ENCODE results near the gene COMMD2.

COMMD2 gene

DNA sequence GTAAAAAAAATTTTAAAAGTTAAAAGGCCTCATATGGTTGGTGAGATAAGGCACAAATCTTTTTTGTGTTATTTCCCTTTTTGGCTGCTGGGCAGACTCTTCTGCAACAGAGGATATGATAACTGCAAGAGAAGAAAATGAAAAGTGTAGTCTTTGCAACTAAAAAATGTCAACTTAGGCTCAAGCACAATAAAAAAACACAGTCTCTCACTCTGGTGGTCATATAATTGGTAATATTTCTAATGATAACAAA, 15.4 kb downstream of the COMMD2 start:
- Histone ChIP-seq H3K4me3 (ENCODE audit: severe bottlenecking) (no peak overlapping the region), H3K27me3 (ENCODE audit: insufficient read depth, poor library complexity, severe bottlenecking) (no peaks in the 10 kb centered on the region), H3K4me1 (ENCODE audit: insufficient read depth, poor library complexity, severe bottlenecking) (peaks cover 17% of the 10 kb centered on the region), H3K36me3 (ENCODE audit: low read depth) (peaks cover 26% of the 10 kb centered on the region), H3K27ac (ENCODE audit: poor library complexity, severe bottlenecking) (peak overlapping the region; percentile 51), H3K9me3 (ENCODE audit: severe bottlenecking) (no peaks in the 10 kb centered on the region)
- TF ChIP-seq, protein P1, sequence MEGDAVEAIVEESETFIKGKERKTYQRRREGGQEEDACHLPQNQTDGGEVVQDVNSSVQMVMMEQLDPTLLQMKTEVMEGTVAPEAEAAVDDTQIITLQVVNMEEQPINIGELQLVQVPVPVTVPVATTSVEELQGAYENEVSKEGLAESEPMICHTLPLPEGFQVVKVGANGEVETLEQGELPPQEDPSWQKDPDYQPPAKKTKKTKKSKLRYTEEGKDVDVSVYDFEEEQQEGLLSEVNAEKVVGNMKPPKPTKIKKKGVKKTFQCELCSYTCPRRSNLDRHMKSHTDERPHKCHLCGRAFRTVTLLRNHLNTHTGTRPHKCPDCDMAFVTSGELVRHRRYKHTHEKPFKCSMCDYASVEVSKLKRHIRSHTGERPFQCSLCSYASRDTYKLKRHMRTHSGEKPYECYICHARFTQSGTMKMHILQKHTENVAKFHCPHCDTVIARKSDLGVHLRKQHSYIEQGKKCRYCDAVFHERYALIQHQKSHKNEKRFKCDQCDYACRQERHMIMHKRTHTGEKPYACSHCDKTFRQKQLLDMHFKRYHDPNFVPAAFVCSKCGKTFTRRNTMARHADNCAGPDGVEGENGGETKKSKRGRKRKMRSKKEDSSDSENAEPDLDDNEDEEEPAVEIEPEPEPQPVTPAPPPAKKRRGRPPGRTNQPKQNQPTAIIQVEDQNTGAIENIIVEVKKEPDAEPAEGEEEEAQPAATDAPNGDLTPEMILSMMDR (IDR thresholded peaks at IDR 0.05; ENCODE audit: poor library complexity, severe bottlenecking) = no peak
- no peak for DNase-seq (ENCODE audit: low spot score)
- ATAC-seq (ENCODE audit: low read depth) = no peak

DNA sequence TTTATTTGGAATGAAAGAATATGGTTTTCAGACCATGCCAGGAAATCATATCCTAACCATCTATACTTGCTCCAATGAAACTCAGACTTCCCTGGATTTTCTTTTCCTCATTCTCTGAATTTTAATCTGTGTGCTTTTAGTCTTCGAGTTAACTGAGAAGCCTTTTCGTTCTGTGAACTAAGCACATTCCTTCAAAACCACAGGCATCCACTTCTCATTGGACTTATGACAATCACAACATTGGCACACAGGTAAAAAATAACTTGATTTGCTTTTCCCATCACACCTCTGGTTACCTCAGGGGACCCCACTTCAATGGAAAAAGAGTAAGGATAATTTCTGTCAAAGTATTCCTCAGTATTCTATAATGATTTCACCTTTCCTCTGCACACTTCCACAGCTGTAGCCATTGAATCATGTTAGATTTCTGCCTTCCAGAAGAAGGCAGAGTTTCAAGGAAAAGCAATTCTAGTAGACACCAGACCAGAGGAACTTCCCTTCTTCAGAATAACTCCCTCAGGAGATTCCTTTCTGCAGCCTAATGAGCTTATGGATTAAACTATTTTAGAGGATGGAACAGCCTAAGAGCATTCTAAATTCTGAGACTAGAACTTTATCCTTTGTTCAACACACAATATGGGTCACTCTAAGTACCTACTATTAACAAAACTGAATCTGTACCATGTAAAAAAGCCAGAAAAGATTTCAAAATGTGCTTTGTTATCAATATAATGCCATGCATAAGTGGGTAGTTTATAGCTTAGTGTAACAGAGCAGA, 15.9 kb downstream of the COMMD2 start:
- H3K27me3 ChIP-seq (ENCODE audit: insufficient read depth, poor library complexity, severe bottlenecking) = no peaks in the 10 kb centered on the region
- TF ChIP-seq, protein P1 (IDR thresholded peaks at IDR 0.05; ENCODE audit: poor library complexity, severe bottlenecking) = no peak
- peaks cover 17% of the 10 kb centered on the region for H3K4me1 ChIP-seq (ENCODE audit: insufficient read depth, poor library complexity, severe bottlenecking)
- DNase-seq (ENCODE audit: low spot score) (no peak), ATAC-seq (ENCODE audit: low read depth) (peak; percentile 89)
- peak overlapping the region; percentile 51 for H3K27ac ChIP-seq (ENCODE audit: poor library complexity, severe bottlenecking)
- no peak overlapping the region for H3K4me3 ChIP-seq (ENCODE audit: severe bottlenecking)
- H3K36me3 ChIP-seq (ENCODE audit: low read depth) = peaks cover 21% of the 10 kb centered on the region
- no peaks in the 10 kb centered on the region for H3K9me3 ChIP-seq (ENCODE audit: severe bottlenecking)

DNA sequence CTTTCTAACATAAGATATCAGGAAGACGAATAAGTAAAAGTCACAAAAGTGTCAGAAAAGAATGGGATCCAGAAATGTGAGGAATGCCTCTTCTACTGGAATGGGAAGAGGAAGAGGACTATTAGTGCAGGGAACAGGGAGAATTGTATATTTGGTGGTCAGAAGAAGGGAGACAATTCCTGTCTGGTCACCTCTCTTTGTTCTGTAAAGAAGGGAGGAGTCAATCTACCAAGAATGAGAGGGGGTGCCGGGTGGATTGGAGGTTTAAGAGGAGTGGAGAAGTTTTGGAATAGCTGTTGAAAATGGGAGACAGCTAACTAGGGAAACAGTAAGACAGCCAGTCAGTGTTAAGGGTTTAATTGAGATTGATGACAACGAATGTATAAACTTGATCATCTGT, 20.1 kb downstream of the COMMD2 start:
- DNase-seq (ENCODE audit: low spot score) (no peak), ATAC-seq (ENCODE audit: low read depth) (no peak)
- Histone ChIP-seq H3K36me3 (ENCODE audit: low read depth) (peaks cover under 1% of the 10 kb centered on the region; the same call in 1 of the 2 replicates), H3K4me3 (ENCODE audit: severe bottlenecking) (no peak overlapping the region), H3K4me1 (ENCODE audit: insufficient read depth, poor library complexity, severe bottlenecking) (peaks cover 17% of the 10 kb centered on the region), H3K27me3 (ENCODE audit: insufficient read depth, poor library complexity, severe bottlenecking) (no peaks in the 10 kb centered on the region), H3K9me3 (ENCODE audit: severe bottlenecking) (no peaks in the 10 kb centered on the region), H3K27ac (ENCODE audit: poor library complexity, severe bottlenecking) (no peak overlapping the region)
- TF ChIP-seq, protein P1 (IDR thresholded peaks at IDR 0.05; ENCODE audit: poor library complexity, severe bottlenecking) = no peak

DNA sequence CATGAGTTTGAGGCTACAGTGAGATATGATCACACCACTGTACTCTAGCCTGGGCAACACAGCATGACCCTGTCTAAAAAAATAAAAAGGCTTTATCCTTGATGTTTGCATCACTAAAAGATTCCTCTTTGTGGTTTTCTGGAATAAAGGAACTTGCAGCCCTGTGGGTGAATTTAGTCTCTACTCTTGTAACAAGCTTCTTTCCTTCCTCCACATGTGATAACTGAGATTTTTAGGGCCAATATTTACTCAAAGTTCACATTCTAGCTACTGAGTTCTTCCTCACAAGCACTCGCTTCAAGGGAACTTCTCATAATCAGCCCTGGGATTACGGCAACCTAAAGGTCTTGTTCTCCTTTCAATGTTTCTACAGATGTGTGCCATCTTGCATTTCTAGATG, 24.6 kb downstream of the COMMD2 start:
- Histone ChIP-seq H3K9me3 (ENCODE audit: severe bottlenecking) (no peaks in the 10 kb centered on the region), H3K27me3 (ENCODE audit: insufficient read depth, poor library complexity, severe bottlenecking) (no peaks in the 10 kb centered on the region), H3K36me3 (ENCODE audit: low read depth) (no peaks in the 10 kb centered on the region), H3K4me3 (ENCODE audit: severe bottlenecking) (no peak overlapping the region), H3K4me1 (ENCODE audit: insufficient read depth, poor library complexity, severe bottlenecking) (no peaks in the 10 kb centered on the region), H3K27ac (ENCODE audit: poor library complexity, severe bottlenecking) (no peak overlapping the region)
- DNase-seq (ENCODE audit: low spot score) (no peak), ATAC-seq (ENCODE audit: low read depth) (no peak)
- TF ChIP-seq, protein P1 (IDR thresholded peaks at IDR 0.05; ENCODE audit: poor library complexity, severe bottlenecking) = no peak

DNA sequence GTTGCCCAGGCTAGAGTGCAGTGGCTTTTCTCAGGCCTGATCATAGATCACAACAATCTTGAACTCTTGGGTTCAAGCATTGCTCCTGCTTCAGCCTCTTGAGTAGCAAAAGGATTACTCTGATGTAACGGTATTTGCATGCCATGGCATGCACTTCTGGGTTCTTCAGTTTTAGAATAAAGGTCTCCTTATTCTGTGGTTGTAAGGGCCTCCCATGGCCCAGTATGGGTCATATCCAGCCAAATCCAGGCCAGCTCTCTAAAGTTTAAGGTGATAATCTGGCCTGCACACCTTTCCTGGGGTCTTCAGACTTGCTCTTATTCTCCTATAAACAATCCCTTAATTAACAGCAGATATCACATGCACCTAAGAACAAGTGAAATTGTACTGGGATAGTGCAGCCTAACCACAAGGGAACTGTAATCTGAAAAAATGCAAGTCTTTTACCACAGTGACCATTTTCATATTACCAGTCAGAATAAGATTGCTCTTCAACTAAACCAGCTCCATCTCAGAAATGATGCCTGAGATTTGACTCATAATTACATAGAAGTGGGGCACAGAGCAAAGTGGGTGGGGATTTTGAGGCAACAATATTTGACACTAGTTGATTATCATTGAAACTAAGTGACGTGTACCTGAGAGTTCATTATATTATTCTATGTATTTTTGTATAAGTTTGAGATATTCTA, 25.4 kb downstream of the COMMD2 start:
- H3K36me3 ChIP-seq (ENCODE audit: low read depth) = no peaks in the 10 kb centered on the region
- H3K27ac ChIP-seq (ENCODE audit: poor library complexity, severe bottlenecking) = no peak overlapping the region
- H3K4me3 ChIP-seq (ENCODE audit: severe bottlenecking) = no peak overlapping the region
- TF ChIP-seq, protein P1 (IDR thresholded peaks at IDR 0.05; ENCODE audit: poor library complexity, severe bottlenecking) = no peak
- no peaks in the 10 kb centered on the region for H3K4me1 ChIP-seq (ENCODE audit: insufficient read depth, poor library complexity, severe bottlenecking)
- H3K27me3 ChIP-seq (ENCODE audit: insufficient read depth, poor library complexity, severe bottlenecking) = no peaks in the 10 kb centered on the region
- DNase-seq (ENCODE audit: low spot score) = no peak
- H3K9me3 ChIP-seq (ENCODE audit: severe bottlenecking) = no peaks in the 10 kb centered on the region
- ATAC-seq (ENCODE audit: low read depth) = no peak

Measured in RWPE2 (cell line).